GM12878 (cell line): Measurements from ENCODE around the gene PGLYRP1. TPM values are rescaled to one million over a fixed set of nuclear protein-coding genes. Genes with fewer than 3 reads are reported as not detected.

Experiments used
- ATAC-seq: fragments of 200-7000 bp; cut with Tn5 transposase; 3 replicates; pipeline ENCODE4 v1.9.1; 2020; ENCODE audit warnings: mild to moderate bottlenecking, moderate library complexity
- BruUV-seq: library from RNA; stranded (reverse); fragments of 400-500 nt; replicated peaks from 2 replicates; lab custom pipeline; 2021; lab: Mats Ljungman, UMichigan
- CTCF ChIA-PET: fragments of 300-600 bp; sonication (Branson Sonifier 250); formaldehyde crosslinking; extraction: SDS; loops from one replicate; lab custom pipeline; 2021; ENCODE audit warnings: inconsistent platforms; lab: Yijun Ruan, JAX
- POLR2A ChIA-PET: fragments of 350-600 bp; formaldehyde crosslinking; extraction: SDS; loops from one replicate; lab custom pipeline; 2021; ENCODE audit warnings: inconsistent platforms; lab: Charles Lee
- RAD21 ChIA-PET: fragments of 300-600 bp; sonication (Branson Sonifier 250); formaldehyde crosslinking; loops from one replicate; lab custom pipeline; 2023; ENCODE audit warnings: antibody characterized with exemption; ENCODE audit not compliant: unreplicated experiment; lab: Charles Lee
- SMC1A ChIA-PET: fragments of 300-600 bp; sonication (Branson Sonifier 250); formaldehyde crosslinking; loops from one replicate; lab custom pipeline; 2023; ENCODE audit not compliant: unreplicated experiment, uncharacterized antibody; lab: Charles Lee
- DNase-seq: peaks from one replicate; pipeline ENCODE4 v3.0.0-alpha.2; 2011; ENCODE audit warnings: low read depth, low spot score
- FAIRE-seq: peaks from 3 replicates; lab custom pipeline; 2011; peaks lifted over from hg19 to GRCh38; lab: Jason Lieb, UNC
- H2AFZ ChIP-seq: 2 replicates; pipeline ENCODE4 v1.6.0; 2011; ENCODE audit warnings: low read depth, low read length, control low read depth; ENCODE audit not compliant: control insufficient read depth
- H3K27ac ChIP-seq: 2 replicates; pipeline ENCODE4 v1.5.1; 2011; ENCODE audit warnings: control low read depth; ENCODE audit not compliant: control insufficient read depth, insufficient read depth
- H3K27me3 ChIP-seq, 2 experiments: replicated peaks in 1 of 2; 2 replicates each; pipeline versions ENCODE4 v1.6.0 to v1.6.1; 2011; ENCODE audit warnings: low read length in 1 of 2; ENCODE audit not compliant: control insufficient read depth in 2 of 2, insufficient read depth in 2 of 2
- H3K36me3 ChIP-seq, 2 experiments: 2 replicates each; pipeline ENCODE4 v1.5.1; 2011; ENCODE audit warnings: low read length in 1 of 2; ENCODE audit not compliant: control insufficient read depth in 2 of 2, insufficient read depth in 2 of 2
- H3K4me1 ChIP-seq: 2 replicates; pipeline ENCODE4 v1.6.1; 2011; ENCODE audit warnings: mild to moderate bottlenecking, low read length, moderate library complexity, mixed read lengths; ENCODE audit not compliant: control insufficient read depth, insufficient read depth
- H3K4me2 ChIP-seq: 2 replicates; pipeline ENCODE4 v1.6.0; 2011; ENCODE audit warnings: control low read depth; ENCODE audit not compliant: control insufficient read depth, insufficient read depth
- H3K4me3 ChIP-seq: fragments of 200-600 bp; sonication (generic); 2 replicates; pipeline ENCODE4 v1.5.1; 2016
- H3K79me2 ChIP-seq: 2 replicates; pipeline ENCODE4 v1.6.0; 2011; ENCODE audit warnings: low read length; ENCODE audit not compliant: control insufficient read depth, insufficient read depth
- H3K9ac ChIP-seq: 2 replicates; pipeline ENCODE4 v1.8.0; 2011; ENCODE audit warnings: low read length, control low read depth, mixed read lengths; ENCODE audit not compliant: control insufficient read depth, insufficient read depth
- H3K9me3 ChIP-seq: replicated peaks from 3 replicates; pipeline ENCODE4 v1.5.1; 2011; ENCODE audit warnings: mild to moderate bottlenecking, low read length; ENCODE audit not compliant: control insufficient read depth, insufficient read depth
- H4K20me1 ChIP-seq: 2 replicates; pipeline ENCODE4 v1.6.0; 2011; ENCODE audit not compliant: control insufficient read depth, insufficient read depth
- BHLHE40 ChIP-seq, 2 experiments: fragments of 450-650 bp in 1 of 2; IDR thresholded peaks; 2 replicates each; pipeline ENCODE4 v1.6.1; 2011 to 2017; ENCODE audit warnings: low read depth in 2 of 2, borderline replicate concordance in 1 of 2, improper control_type of control experiment in 1 of 2, low read length in 1 of 2, mild to moderate bottlenecking in 1 of 2
- FOXM1 ChIP-seq: IDR thresholded peaks from 2 replicates; pipeline ENCODE4 v1.6.1; 2012; ENCODE audit warnings: low read depth, mild to moderate bottlenecking, inconsistent platforms, low read length, moderate library complexity
- JUNB ChIP-seq: IDR thresholded peaks from 2 replicates; pipeline ENCODE4 v1.6.1; 2016; ENCODE audit warnings: antibody characterized with exemption, mild to moderate bottlenecking
- LARP7 ChIP-seq: fragments of 450-650 bp; IDR thresholded peaks from 2 replicates; pipeline ENCODE4 v1.6.1; 2017; ENCODE audit warnings: mild to moderate bottlenecking
- MEF2B ChIP-seq: fragments of 450-650 bp; IDR thresholded peaks from 2 replicates; pipeline ENCODE4 v1.6.1; 2018; ENCODE audit warnings: mild to moderate bottlenecking, moderate library complexity; ENCODE audit not compliant: partially characterized antibody, poor library complexity, severe bottlenecking
- NRF1 ChIP-seq: conservative IDR thresholded peaks from 2 replicates; pipeline ENCODE4 v1.6.1; 2011; ENCODE audit warnings: mild to moderate bottlenecking, low read depth, low read length, improper control_type of control experiment
- PAX5 ChIP-seq: IDR thresholded peaks from 2 replicates; pipeline ENCODE4 v1.6.1; 2011; ENCODE audit warnings: low read depth, low read length, borderline replicate concordance
- POLR2AphosphoS5 ChIP-seq: IDR thresholded peaks from 2 replicates; pipeline ENCODE4 v1.6.1; 2011; ENCODE audit warnings: mild to moderate bottlenecking, low read length, inconsistent platforms
- RFX5 ChIP-seq: IDR thresholded peaks from 2 replicates; pipeline ENCODE4 v1.6.1; 2011; ENCODE audit warnings: low read depth, low read length, improper control_type of control experiment
- SREBF1 ChIP-seq: IDR thresholded peaks from 2 replicates; pipeline ENCODE4 v1.6.1; 2012; ENCODE audit warnings: mild to moderate bottlenecking, low read length
- WGBS: methylation state at CpG from one replicate; pipeline ENCODE4 v1.1.6; 2016; ENCODE audit warnings: low lambda C conversion rate; ENCODE audit not compliant: insufficient replicate concordance, insufficient coverage; ENCODE audit errors: missing lambda C conversion rate; 5-methylcytosine and 5-hydroxymethylcytosine counted together
- in situ Hi-C: fragments of 300-500 bp; cut with MboI; formaldehyde crosslinking; loops from 9 replicates; pipeline ENCODE4 v1.14.3; 2018; ENCODE audit warnings: mixed read lengths
- intact Hi-C: fragments of 100-400 bp; cut with micrococcal nuclease; formaldehyde crosslinking; loops from one replicate; pipeline ENCODE4 v1.14.2; 2022; ENCODE audit not compliant: unreplicated experiment
- polyA plus RNA-seq, 11 experiments: library from polyadenylated mRNA; depleted of rRNA in 4 of 11; unstranded in 6 of 11; stranded (reverse) in 5 of 11; fragments of >200 nt; fragmentation: Nextera tagmentation in 4 of 11; fragmentation: Illumina TruSeq in 1 of 11; extraction: Ambion mirVana in 4 of 11; extraction: Trizol in 1 of 11; gene quantifications; 1 replicate in 1 of 11; 2 replicates in 10 of 11; pipeline versions ENCODE4 v1.2.1 to v1.2.3, GENCODE V29; 2011 to 2016; ENCODE audit warnings: inconsistent platforms in 2 of 11, missing spikeins in 2 of 11, low read depth in 1 of 11
- total RNA-seq, 4 experiments: library from RNA; depleted of rRNA in 3 of 4; stranded (reverse); fragments of >200 nt in 3 of 4; fragmentation: Illumina TruSeq in 1 of 4; extraction: Trizol in 1 of 4; gene quantifications; 2 replicates each; pipeline versions ENCODE4 v1.2.1 to v1.2.3, GENCODE V29; 2013 to 2021
- TF ChIP-seq, protein P1 (sequence below): fragments of 450-650 bp; formaldehyde crosslinking; IDR thresholded peaks from 2 replicates; pipeline ENCODE4 v1.4.0; 2022; ENCODE audit warnings: mild to moderate bottlenecking, moderate library complexity
- TF ChIP-seq, protein P2 (sequence below): fragments of 150-350 bp; IDR thresholded peaks from 2 replicates; pipeline ENCODE4 v1.6.1; 2014; ENCODE audit warnings: mild to moderate bottlenecking, low read depth, low read length
- TF ChIP-seq, protein P3 (sequence below): fragments of 450-650 bp; formaldehyde crosslinking; IDR thresholded peaks from 2 replicates; pipeline ENCODE4 v1.4.0; 2020; ENCODE audit warnings: mild to moderate bottlenecking, moderate library complexity

PGLYRP1 gene
- total and polyA plus RNA-seq, 10 of the 15 experiments (the other 5 are each of a cell fraction or from before 2014, with no cell fraction given) = 0.30 TPM; not detected in 9

DNA sequence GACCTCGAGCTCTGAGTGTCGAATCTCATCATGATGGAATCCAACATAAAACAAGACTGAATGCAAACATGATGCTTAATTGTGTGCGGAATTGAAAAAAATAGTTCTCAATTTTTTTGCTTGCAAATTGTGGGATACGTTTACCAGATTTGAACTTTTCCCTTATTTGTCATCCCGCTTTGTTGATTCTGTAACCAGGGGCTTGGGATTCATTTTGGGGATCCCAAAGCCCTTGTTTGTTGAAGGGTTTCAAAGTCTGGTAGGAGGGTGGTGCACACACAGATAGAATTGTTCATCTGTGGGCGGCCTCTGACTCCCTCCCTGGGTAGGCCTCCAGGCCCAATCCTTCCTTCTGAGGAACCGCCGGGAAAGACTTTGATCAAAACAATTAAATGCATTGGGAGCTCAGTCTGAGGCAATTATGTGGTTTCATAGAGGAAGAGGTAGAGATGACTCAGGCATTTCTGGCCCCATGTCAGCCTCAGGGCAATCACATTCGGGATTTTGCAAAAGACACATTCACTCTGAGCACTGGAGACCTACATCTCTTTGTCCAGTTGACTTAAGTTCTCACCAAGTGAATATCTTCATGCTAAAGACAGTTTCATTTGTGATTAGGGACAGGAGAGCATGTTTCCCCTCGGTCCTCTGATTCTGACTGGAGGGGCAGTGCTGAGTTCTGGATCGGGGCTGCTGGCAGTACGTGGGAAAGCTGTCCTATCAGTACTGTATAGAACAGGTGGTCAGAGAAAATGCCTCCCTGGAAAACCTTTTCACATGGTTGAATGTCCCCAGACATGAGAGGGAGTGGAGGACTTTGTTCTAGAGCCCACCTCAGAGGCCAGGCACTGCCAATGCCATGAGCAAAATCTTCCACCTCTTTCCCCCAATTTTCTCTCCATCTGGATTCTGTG is 45.7 kb upstream of the PGLYRP1 start (continued):
- TF ChIP-seq, protein P1, sequence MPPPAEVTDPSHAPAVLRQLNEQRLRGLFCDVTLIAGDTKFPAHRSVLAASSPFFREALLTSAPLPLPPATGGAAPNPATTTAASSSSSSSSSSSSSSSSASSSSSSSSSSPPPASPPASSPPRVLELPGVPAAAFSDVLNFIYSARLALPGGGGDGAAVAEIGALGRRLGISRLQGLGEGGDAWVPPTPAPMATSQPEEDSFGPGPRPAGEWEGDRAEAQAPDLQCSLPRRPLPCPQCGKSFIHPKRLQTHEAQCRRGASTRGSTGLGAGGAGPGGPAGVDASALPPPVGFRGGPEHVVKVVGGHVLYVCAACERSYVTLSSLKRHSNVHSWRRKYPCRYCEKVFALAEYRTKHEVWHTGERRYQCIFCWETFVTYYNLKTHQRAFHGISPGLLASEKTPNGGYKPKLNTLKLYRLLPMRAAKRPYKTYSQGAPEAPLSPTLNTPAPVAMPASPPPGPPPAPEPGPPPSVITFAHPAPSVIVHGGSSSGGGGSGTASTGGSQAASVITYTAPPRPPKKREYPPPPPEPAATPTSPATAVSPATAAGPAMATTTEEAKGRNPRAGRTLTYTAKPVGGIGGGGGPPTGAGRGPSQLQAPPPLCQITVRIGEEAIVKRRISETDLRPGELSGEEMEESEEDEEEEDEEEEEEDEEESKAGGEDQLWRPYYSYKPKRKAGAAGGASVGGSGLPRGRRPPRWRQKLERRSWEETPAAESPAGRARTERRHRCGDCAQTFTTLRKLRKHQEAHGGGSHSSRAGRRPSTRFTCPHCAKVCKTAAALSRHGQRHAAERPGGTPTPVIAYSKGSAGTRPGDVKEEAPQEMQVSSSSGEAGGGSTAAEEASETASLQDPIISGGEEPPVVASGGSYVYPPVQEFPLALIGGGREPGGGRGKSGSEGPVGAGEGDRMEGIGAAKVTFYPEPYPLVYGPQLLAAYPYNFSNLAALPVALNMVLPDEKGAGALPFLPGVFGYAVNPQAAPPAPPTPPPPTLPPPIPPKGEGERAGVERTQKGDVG (CRISPR knock-in tag) = no peak
- TF ChIP-seq POLR2AphosphoS5 (no peak), RFX5 (no peak), MEF2B (no peak), LARP7 (no peak), BHLHE40 (IDR thresholded peaks at IDR 0.05; ENCODE audit: borderline replicate concordance in 1 of 2, low read depth in 2 of 2, low read length in 1 of 2) (no peak)

DNA sequence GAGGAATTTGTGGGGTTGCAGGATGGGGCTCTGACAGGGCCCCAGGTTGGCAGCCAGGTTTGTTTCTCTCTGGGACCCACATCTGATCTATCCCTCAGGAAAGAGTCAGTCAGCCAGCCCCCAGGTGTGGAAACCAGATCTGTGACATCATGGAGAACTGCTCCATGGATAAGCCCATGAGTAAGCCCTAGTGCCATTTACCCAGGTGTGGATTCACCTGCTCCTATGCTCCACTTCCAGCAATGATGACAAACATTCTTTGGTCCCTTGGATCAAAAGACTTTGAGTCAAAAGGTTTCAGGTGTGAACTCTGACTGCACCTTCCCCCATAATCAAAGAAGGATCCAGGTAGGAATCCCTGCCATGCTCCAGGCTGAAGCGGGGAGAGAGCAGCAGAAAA is 44.8 kb upstream of the PGLYRP1 start:
- FAIRE-seq (no peak), DNase-seq (no peak), ATAC-seq (no peak)
- no peak overlapping the region for H3K9ac ChIP-seq
- intact Hi-C loops (no loop called here), in situ Hi-C loops (no loop called here)
- H2AFZ ChIP-seq = no peak overlapping the region
- H3K36me3 ChIP-seq = no peaks in the 10 kb centered on the region
- 23% methylated on average over 1 of the region's 1 CpG for WGBS
- H4K20me1 ChIP-seq = no peaks in the 10 kb centered on the region
- no TSS peak for BruUV-seq
- H3K4me3 ChIP-seq = no peak overlapping the region
- ChIA-PET RAD21 (no interaction called here), POLR2A (no interaction called here), CTCF (interaction anchor here (1.0 kb wide), 1 partner anchor 16 kb away, joined by 3 read pairs; no protein-coding TSS in a partner anchor), SMC1A (no interaction called here)
- H3K4me1 ChIP-seq = no peaks in the 10 kb centered on the region
- no peaks in the 10 kb centered on the region for H3K79me2 ChIP-seq
- H3K9me3 ChIP-seq = no peaks in the 10 kb centered on the region
- no peak overlapping the region for H3K4me2 ChIP-seq
- H3K27ac ChIP-seq = no peak overlapping the region
- H3K27me3 ChIP-seq = peaks cover 0 to 12% of the 10 kb centered on the region in 2 experiments; a peak in 2 of 4 replicates
- TF ChIP-seq, protein P2, sequence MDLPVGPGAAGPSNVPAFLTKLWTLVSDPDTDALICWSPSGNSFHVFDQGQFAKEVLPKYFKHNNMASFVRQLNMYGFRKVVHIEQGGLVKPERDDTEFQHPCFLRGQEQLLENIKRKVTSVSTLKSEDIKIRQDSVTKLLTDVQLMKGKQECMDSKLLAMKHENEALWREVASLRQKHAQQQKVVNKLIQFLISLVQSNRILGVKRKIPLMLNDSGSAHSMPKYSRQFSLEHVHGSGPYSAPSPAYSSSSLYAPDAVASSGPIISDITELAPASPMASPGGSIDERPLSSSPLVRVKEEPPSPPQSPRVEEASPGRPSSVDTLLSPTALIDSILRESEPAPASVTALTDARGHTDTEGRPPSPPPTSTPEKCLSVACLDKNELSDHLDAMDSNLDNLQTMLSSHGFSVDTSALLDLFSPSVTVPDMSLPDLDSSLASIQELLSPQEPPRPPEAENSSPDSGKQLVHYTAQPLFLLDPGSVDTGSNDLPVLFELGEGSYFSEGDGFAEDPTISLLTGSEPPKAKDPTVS = no peak
- TF ChIP-seq SREBF1 (no peak), PAX5 (no peak), LARP7 (no peak), NRF1 (no peak), JUNB (no peak), FOXM1 (no peak)
- TF ChIP-seq, protein P3, sequence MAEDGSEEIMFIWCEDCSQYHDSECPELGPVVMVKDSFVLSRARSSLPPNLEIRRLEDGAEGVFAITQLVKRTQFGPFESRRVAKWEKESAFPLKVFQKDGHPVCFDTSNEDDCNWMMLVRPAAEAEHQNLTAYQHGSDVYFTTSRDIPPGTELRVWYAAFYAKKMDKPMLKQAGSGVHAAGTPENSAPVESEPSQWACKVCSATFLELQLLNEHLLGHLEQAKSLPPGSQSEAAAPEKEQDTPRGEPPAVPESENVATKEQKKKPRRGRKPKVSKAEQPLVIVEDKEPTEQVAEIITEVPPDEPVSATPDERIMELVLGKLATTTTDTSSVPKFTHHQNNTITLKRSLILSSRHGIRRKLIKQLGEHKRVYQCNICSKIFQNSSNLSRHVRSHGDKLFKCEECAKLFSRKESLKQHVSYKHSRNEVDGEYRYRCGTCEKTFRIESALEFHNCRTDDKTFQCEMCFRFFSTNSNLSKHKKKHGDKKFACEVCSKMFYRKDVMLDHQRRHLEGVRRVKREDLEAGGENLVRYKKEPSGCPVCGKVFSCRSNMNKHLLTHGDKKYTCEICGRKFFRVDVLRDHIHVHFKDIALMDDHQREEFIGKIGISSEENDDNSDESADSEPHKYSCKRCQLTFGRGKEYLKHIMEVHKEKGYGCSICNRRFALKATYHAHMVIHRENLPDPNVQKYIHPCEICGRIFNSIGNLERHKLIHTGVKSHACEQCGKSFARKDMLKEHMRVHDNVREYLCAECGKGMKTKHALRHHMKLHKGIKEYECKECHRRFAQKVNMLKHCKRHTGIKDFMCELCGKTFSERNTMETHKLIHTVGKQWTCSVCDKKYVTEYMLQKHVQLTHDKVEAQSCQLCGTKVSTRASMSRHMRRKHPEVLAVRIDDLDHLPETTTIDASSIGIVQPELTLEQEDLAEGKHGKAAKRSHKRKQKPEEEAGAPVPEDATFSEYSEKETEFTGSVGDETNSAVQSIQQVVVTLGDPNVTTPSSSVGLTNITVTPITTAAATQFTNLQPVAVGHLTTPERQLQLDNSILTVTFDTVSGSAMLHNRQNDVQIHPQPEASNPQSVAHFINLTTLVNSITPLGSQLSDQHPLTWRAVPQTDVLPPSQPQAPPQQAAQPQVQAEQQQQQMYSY (CRISPR knock-in tag) = no peak
